ENCODE results near the gene KCND3. TPM values are rescaled to one million over a fixed set of nuclear protein-coding genes. Genes with fewer than 3 reads are reported as not detected.

The KCND3 gene
- total RNA-seq, 1 donor from 2014 or later: 0.31 TPM

DNA sequence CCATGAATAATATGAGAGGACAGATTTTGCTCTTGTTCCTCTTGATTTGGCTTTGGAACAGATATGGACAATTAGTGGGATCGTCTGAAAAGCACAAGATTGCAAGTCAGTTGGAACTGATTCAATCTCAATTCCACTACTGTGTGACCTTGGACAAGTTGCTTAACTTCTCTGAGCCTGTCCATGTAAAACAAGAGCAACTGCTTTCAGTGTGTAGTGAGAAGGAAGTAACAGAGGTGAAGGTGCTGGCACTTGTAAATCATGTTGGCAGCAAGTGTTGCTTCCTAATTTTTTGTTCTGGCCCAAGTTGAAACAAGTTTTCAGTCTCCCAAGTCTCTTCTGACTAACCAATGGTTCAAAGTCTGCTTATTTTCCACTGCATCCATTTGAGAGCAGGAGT, 265.6 kb downstream of the KCND3 start:
- H3K27me3 Mint-ChIP-seq (ENCODE audit: low read depth): peaks cover 19% of the 10 kb centered on the region
- TF ChIP-seq, protein P1, sequence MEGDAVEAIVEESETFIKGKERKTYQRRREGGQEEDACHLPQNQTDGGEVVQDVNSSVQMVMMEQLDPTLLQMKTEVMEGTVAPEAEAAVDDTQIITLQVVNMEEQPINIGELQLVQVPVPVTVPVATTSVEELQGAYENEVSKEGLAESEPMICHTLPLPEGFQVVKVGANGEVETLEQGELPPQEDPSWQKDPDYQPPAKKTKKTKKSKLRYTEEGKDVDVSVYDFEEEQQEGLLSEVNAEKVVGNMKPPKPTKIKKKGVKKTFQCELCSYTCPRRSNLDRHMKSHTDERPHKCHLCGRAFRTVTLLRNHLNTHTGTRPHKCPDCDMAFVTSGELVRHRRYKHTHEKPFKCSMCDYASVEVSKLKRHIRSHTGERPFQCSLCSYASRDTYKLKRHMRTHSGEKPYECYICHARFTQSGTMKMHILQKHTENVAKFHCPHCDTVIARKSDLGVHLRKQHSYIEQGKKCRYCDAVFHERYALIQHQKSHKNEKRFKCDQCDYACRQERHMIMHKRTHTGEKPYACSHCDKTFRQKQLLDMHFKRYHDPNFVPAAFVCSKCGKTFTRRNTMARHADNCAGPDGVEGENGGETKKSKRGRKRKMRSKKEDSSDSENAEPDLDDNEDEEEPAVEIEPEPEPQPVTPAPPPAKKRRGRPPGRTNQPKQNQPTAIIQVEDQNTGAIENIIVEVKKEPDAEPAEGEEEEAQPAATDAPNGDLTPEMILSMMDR (IDR thresholded peaks at IDR 0.05; ENCODE audit: unreplicated experiment): no peak
- DNase-seq (ENCODE audit: low spot score in 2 of 2, unreplicated experiment in 2 of 2): no peak
- no peaks in the 10 kb centered on the region for H3K36me3 Mint-ChIP-seq
- H3K9me3 Mint-ChIP-seq: no peaks in the 10 kb centered on the region
- no peak overlapping the region for H3K27ac Mint-ChIP-seq
- H3K4me1 Mint-ChIP-seq: no peaks in the 10 kb centered on the region
- H3K4me3 Mint-ChIP-seq: no peak overlapping the region

DNA sequence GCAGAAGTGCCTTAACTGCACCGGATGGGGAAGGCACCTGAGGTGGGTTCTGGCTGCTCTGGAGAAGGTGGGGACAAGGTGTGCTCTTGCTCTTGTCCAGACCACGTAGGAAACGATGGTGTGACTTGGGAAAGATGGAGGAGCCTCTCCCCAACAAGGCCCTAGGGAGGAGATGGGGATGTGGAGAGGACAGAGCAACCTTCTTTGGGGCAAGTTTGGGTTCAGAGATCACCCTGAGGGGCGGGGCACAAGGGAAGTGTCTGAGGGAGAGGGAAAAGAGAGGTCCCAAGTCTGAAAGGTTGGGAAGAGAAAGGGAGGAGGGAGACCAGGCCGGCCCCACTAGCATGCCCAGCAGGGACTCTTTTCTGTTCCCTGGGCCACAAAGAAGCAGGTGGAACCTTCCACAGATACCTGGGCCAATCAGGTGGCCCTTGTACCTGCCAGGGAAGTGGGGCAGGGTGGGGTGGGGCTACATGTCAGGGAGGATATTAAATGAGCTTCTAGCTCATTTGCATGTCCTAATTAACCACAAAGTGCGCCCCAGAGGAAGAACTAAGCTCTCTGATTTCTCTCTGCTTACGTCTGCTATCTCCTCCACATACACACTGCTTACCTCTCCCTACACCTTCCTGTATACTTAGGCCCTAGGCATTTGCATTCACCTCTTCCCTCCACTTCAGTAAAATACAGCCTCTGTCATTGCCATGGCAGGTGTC, 266.2 kb downstream of the KCND3 start:
- TF ChIP-seq, protein P1 (IDR thresholded peaks at IDR 0.05; ENCODE audit: unreplicated experiment): no peak
- no peaks in the 10 kb centered on the region for H3K36me3 Mint-ChIP-seq
- H3K27ac Mint-ChIP-seq: no peak overlapping the region
- no peak overlapping the region for H3K4me3 Mint-ChIP-seq
- H3K27me3 Mint-ChIP-seq (ENCODE audit: low read depth): peaks cover 19% of the 10 kb centered on the region
- no peaks in the 10 kb centered on the region for H3K9me3 Mint-ChIP-seq
- DNase-seq (ENCODE audit: low spot score in 2 of 2, unreplicated experiment in 2 of 2): no peak
- no peaks in the 10 kb centered on the region for H3K4me1 Mint-ChIP-seq

DNA sequence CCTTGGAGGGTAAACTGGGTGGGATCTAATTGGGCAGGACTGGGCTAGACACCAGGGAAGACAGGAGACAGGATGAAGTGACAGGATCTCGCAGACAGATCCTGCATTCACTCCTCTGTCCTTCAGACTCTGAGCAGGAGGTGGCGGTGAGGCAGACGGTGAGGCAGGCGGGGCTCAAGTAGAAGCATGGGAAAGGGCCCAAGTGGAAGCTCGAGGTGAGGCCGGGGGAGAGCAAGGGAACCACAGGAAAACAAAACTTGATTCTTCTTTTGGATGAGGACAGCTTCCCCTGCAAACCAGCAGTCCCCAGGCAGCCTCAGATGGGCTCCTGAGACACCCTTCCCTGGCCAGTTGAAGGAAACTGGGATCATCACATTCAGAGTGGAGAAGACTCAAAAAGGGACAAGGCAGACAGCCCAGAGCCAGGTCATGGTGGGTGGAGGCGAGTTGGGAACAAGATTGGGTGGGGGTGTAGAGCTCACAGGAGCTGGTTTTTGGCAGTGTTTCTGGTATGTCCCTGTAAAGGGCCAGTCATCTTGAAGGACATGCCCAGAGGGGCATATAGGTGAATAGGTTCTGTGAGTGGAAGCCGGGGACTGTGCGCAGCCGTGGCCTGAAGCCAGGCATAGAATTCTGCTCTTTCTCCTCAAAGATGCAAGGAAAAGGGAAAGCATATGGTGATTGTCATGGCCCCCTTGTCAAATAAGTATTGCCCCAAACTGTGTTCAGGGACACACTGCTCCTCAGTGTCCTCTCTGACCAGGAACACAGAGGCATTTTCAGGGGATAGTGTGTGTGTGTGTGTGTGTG, 268.3 kb downstream of the KCND3 start:
- Mint-ChIP-seq H3K4me1 (no peaks in the 10 kb centered on the region), H3K9me3 (no peaks in the 10 kb centered on the region), H3K27me3 (ENCODE audit: low read depth) (peaks cover 16% of the 10 kb centered on the region), H3K4me3 (no peak overlapping the region), H3K36me3 (peaks cover 4% of the 10 kb centered on the region), H3K27ac (no peak overlapping the region)
- DNase-seq (ENCODE audit: low spot score in 2 of 2, unreplicated experiment in 2 of 2): no peak
- TF ChIP-seq, protein P1 (IDR thresholded peaks at IDR 0.05; ENCODE audit: unreplicated experiment): no peak

Other genes starting within 250 kb of the KCND3 start
- 13.7 to 16.5 TPM (median 14.2 TPM) in 3 replicates for gene DDX20, start 233.8 kb downstream of the KCND3 start, total RNA-seq